BE2C (cell line): Measurements from ENCODE around the gene TENM4.

Experiments used
- DNase-seq: peaks from one replicate; pipeline ENCODE4 v3.0.0-alpha.2; 2020
- H3K27me3 ChIP-seq: fragments of 250-450 bp; sonication (Bioruptor Pico); 2 replicates; pipeline ENCODE4 v1.5.1; 2020; ENCODE audit warnings: mild to moderate bottlenecking
- H3K36me3 ChIP-seq: fragments of 250-450 bp; sonication (Bioruptor Pico); 2 replicates; pipeline ENCODE4 v1.5.1; 2020; ENCODE audit warnings: mild to moderate bottlenecking
- H3K4me1 ChIP-seq: fragments of 250-450 bp; sonication (Bioruptor Pico); 2 replicates; pipeline ENCODE4 v1.5.1; 2020
- H3K4me3 ChIP-seq: 2 replicates; pipeline ENCODE4 v1.5.1; 2011; ENCODE audit warnings: low read depth, low read length
- H3K9me3 ChIP-seq: fragments of 250-450 bp; sonication (Bioruptor Pico); 2 replicates; pipeline ENCODE4 v1.5.1; 2020
- CTCF ChIP-seq: IDR thresholded peaks from 2 replicates; pipeline ENCODE4 v1.5.1; 2012; ENCODE audit warnings: mild to moderate bottlenecking, low read depth, low read length

Gene TENM4

DNA sequence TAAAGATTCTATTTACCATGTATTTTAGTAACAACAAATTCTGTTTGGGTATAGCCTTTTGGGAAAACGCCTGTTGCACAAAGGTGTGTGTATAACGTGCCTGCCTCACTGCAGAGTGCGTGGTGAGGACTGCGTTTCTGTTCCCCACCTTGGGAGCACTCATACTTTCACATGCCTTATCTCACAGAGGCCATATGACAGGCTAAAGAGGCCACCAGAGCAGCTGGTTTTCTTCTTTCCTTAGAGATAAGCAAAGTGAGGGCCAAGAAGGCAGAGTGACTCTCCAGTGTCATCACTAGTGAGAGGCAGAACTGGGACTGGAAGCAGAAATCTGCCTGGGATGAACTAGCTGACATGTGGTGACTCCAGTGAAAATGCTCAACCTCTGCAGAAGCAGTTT is 497.0 kb downstream of the TENM4 start:
- H3K9me3 ChIP-seq, result no peaks in the 10 kb centered on the region
- no peaks in the 10 kb centered on the region for H3K27me3 ChIP-seq
- no peak for TF ChIP-seq CTCF
- peaks cover 27% of the 10 kb centered on the region for H3K4me1 ChIP-seq
- no peak overlapping the region for H3K4me3 ChIP-seq
- H3K36me3 ChIP-seq, result peaks cover 15% of the 10 kb centered on the region
- peak; percentile 51 for DNase-seq

DNA sequence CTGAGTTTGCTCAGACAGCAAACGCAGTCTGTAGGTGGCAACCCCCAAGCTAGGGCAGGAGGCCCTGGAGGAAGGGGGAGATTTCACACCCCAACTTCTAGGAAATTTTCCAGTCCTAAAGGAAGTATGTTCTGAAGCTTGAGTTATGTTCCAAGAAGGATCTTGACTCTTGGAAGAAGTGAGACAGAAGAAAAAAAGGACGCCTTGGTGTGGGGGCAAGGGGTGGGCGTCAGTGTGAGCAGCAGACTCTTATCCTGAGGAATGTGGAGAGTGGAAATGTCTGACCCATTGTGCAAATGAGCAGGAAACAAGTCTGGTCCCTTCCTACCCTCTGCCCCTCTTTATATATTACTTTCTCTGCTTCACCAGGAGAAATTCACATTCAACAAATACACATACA is 497.7 kb downstream of the TENM4 start:
- H3K4me1 ChIP-seq, result peaks cover 27% of the 10 kb centered on the region
- no peak overlapping the region for H3K4me3 ChIP-seq
- H3K9me3 ChIP-seq, result no peaks in the 10 kb centered on the region
- DNase-seq, result no peak
- no peak for TF ChIP-seq CTCF
- H3K36me3 ChIP-seq, result peaks cover 18% of the 10 kb centered on the region
- H3K27me3 ChIP-seq, result no peaks in the 10 kb centered on the region

DNA sequence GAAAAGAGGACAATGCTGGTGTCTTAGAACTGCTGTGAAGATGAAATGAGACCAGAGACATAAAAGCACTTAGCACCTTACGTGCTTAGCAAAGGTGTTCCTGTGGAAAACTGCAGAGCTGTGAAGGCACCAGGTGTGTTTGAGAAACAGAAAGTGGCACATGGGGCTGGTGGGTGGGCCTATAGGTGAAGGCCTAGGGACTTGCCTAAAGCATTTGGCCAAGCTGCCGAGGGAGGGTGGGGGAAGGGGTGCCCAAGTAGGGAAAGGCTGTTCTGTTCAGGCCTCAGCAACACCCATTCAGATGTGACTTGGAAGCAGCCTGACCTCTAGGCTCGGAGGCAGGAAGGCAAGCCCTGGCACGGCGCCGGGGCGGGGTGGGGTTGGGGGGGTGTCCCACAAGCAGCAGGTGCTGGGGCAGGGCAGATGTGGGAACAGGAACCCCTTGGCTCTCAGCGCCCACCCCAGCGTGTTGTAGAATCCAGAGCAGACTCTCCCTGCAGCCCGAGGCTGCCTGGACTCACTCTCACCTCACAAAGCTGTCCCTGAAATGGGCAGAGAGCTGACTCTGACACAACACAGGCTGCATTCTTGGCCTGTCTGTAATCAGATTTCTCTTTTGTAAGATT is 499.5 kb downstream of the TENM4 start:
- no peaks in the 10 kb centered on the region for H3K27me3 ChIP-seq
- no peaks in the 10 kb centered on the region for H3K9me3 ChIP-seq
- peaks cover 27% of the 10 kb centered on the region for H3K4me1 ChIP-seq
- H3K36me3 ChIP-seq, result peaks cover 14% of the 10 kb centered on the region
- H3K4me3 ChIP-seq, result no peak overlapping the region
- no peak for TF ChIP-seq CTCF
- no peak for DNase-seq

DNA sequence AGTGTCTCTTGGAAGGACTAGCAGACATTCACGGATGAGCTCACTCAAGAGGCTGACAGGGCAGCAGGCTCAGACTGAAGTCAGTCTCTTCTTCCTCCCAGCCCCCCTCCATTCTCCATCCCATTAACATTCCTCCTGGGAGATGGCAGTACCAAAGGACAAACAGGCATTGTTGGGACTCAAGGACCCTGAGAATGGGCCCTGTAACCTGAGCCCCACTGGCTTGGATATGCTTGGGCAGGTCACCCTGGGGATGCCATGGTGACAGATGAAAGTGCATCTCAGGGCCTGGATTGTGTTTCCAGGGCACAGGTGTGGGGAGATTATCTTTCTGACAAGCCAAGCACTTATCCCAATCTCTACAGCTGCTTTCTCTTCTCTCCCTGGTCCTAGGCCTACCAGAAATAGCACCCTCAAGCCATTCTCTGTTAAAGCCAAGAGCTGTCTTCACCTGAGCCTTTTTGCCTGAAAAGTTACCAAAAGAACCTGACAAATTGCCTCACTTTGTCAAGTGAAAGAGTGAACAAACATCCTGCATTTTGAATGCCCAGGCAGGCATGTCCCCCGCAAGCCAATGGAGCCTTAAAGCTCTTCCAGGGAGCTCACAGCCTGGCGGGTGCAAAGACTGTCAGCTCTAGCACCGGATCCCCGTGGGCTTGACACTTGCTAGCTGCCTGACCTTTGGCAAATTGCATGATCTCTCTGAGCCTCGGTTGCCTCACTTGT is 500.2 kb downstream of the TENM4 start:
- Histone ChIP-seq H3K9me3 (no peaks in the 10 kb centered on the region), H3K36me3 (peaks cover 9% of the 10 kb centered on the region; the same call in 1 of the 2 replicates), H3K4me1 (peaks cover 27% of the 10 kb centered on the region), H3K4me3 (no peak overlapping the region), H3K27me3 (no peaks in the 10 kb centered on the region)
- DNase-seq, result peak; percentile 54
- no peak for TF ChIP-seq CTCF

DNA sequence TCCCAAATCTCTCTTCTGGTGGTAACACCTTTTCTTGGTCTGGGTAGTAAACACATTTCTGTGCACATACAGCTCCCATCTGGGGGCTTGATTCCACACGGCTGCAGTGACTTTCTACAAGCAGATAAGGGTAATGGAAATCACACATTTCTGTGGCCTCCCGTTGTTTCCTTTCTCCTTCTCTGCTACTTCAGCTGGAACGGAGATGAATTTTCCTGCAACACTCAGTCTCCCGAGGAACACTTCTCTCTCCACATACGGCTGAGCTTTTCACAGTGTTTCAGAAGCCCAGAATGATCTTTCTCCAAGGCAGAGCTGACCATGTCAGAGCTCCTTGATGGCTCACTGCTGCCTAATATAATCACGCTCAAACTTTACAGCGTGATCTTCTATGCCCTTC is 501.9 kb downstream of the TENM4 start:
- no peak for DNase-seq
- Histone ChIP-seq H3K4me1 (peaks cover 16% of the 10 kb centered on the region), H3K9me3 (no peaks in the 10 kb centered on the region), H3K36me3 (peaks cover 9% of the 10 kb centered on the region; the same call in 1 of the 2 replicates), H3K27me3 (no peaks in the 10 kb centered on the region), H3K4me3 (no peak overlapping the region)
- no peak for TF ChIP-seq CTCF

DNA sequence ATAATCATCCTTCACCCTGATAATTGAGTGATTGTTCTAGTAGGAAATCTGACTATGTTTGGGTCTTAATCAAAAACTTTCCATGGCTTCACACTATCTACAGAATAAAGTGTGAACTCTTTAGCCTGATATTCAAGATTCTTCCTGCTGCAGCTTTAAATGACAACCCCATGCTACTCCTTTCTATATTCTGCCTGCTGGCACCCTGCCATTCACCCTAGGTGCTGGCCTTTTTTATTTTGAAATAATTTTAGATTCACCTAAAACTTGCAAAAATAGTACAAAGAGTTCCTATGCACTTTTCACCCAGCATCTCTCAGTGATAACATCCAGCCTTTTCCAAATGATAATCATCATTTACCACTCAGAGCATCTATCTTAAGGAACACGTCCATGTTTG is 502.8 kb downstream of the TENM4 start:
- TF ChIP-seq CTCF, result no peak
- DNase-seq, result no peak

More for the DNA sequence above, 502.8 kb downstream of the TENM4 start:
- Histone ChIP-seq H3K4me3 (no peak overlapping the region), H3K36me3 (peaks cover 9% of the 10 kb centered on the region; the same call in 1 of the 2 replicates), H3K4me1 (peaks cover 12% of the 10 kb centered on the region), H3K27me3 (no peaks in the 10 kb centered on the region), H3K9me3 (no peaks in the 10 kb centered on the region)
